Lower leg skin (tissue), 3 donors: ENCODE data around the gene NBPF1.
"Not testable (repeated sequence)": the region's sequence is repeated elsewhere in the genome, so short reads cannot be mapped to it uniquely, and the experiment has no call there.

Source experiments
- POLR2A ChIP-seq, 2 donors: fragments of 450-650 bp; IDR thresholded peaks; one replicate each; pipeline ENCODE4 v1.6.1; 2016 to 2017; ENCODE audit warnings: antibody characterized with exemption in 2 of 2, mild to moderate bottlenecking in 1 of 2, moderate library complexity in 1 of 2
- TF ChIP-seq, protein P1 (sequence below), 3 donors: fragments of 450-650 bp; IDR thresholded peaks; one replicate each; pipeline ENCODE4 v1.5.1; 2016; ENCODE audit warnings: antibody characterized with exemption in 3 of 3, mild to moderate bottlenecking in 3 of 3, moderate library complexity in 2 of 3

DNA sequence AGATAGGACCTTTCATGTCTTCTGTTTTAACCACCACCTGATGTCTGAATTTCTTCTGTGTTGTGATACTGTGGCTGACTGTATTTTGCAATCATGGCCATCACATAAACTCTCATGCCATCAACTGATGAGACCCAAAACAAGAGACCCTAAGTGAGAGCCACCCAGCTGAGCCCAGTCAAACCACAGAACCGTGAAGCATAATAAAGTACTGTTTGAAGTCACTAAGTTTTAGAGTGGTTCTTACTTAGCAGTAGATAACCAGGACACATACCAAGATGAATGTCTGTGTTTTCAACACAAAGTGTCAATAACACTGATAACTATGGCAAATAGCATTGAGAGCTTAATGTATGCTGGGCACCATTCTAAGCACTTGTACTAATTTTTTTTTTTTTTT is 63.8 kb downstream of the NBPF1 start:
- TF ChIP-seq, protein P1, sequence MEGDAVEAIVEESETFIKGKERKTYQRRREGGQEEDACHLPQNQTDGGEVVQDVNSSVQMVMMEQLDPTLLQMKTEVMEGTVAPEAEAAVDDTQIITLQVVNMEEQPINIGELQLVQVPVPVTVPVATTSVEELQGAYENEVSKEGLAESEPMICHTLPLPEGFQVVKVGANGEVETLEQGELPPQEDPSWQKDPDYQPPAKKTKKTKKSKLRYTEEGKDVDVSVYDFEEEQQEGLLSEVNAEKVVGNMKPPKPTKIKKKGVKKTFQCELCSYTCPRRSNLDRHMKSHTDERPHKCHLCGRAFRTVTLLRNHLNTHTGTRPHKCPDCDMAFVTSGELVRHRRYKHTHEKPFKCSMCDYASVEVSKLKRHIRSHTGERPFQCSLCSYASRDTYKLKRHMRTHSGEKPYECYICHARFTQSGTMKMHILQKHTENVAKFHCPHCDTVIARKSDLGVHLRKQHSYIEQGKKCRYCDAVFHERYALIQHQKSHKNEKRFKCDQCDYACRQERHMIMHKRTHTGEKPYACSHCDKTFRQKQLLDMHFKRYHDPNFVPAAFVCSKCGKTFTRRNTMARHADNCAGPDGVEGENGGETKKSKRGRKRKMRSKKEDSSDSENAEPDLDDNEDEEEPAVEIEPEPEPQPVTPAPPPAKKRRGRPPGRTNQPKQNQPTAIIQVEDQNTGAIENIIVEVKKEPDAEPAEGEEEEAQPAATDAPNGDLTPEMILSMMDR (IDR thresholded peaks at IDR 0.05), result not testable (repeated sequence)
- TF ChIP-seq POLR2A (IDR thresholded peaks at IDR 0.05), result not testable (repeated sequence)
